Urothelium cell line (cell line): ENCODE measurements around the gene CHCHD6.

Experiments used
- DNase-seq: peaks from one replicate; pipeline ENCODE4 v3.0.0; 2011; ENCODE audit warnings: low spot score, mixed read lengths
- FAIRE-seq: peaks from 2 replicates; lab custom pipeline; 2011; peaks lifted over from hg19 to GRCh38; lab: Jason Lieb, UNC

Gene CHCHD6

GRCh38 chr3:126703512-126704493 lies at the start of gene CHCHD6:
Gene CHCHD6 (plus strand): TSS chr3:126704240. CDS start chr3:126704313, 73 bp downstream.
- peak; percentile 96 for FAIRE-seq
- DNase-seq, result peak; percentile 99

GRCh38 chr3:126654571-126655383 lies 49.3 kb upstream of the CHCHD6 start, which contains the start of gene TXNRD3:
Gene TXNRD3 (minus strand): TSS chr3:126655124.
- DNase-seq, result peak; percentile 89
- FAIRE-seq, result peak; percentile 82

- FAIRE-seq (no peak), DNase-seq (no peak)
These were observed 48.2 kb upstream of the CHCHD6 start for GRCh38 chr3:126655887-126656286.

- DNase-seq, result no peak
- FAIRE-seq, result no peak
These were observed 47.5 kb upstream of the CHCHD6 start for GRCh38 chr3:126656371-126657134.

GRCh38 chr3:126657901-126658300 lies 46.1 kb upstream of the CHCHD6 start:
- DNase-seq, result no peak
- FAIRE-seq, result no peak

- DNase-seq (no peak), FAIRE-seq (no peak)
These were observed 45.5 kb upstream of the CHCHD6 start for GRCh38 chr3:126658584-126658983.

GRCh38 chr3:126659915-126660886 lies 43.8 kb upstream of the CHCHD6 start:
- FAIRE-seq (peak; percentile 40), DNase-seq (no peak)

GRCh38 chr3:126661532-126662364 lies 42.3 kb upstream of the CHCHD6 start:
- FAIRE-seq (no peak), DNase-seq (no peak)

- DNase-seq (no peak), FAIRE-seq (no peak)
These were observed 40.8 kb upstream of the CHCHD6 start for GRCh38 chr3:126663257-126663656.

GRCh38 chr3:126663750-126664149 lies 40.3 kb upstream of the CHCHD6 start:
- FAIRE-seq (no peak), DNase-seq (no peak)

GRCh38 chr3:126664591-126665214 lies 39.3 kb upstream of the CHCHD6 start:
- DNase-seq, result no peak
- FAIRE-seq, result no peak

GRCh38 chr3:126665221-126665936 lies 38.7 kb upstream of the CHCHD6 start:
- DNase-seq, result no peak
- FAIRE-seq, result no peak

- no peak for DNase-seq
- no peak for FAIRE-seq
These were observed 37.9 kb upstream of the CHCHD6 start for GRCh38 chr3:126665959-126666657.

GRCh38 chr3:126666658-126667528 lies 37.1 kb upstream of the CHCHD6 start:
- DNase-seq (no peak), FAIRE-seq (no peak)

- FAIRE-seq (no peak), DNase-seq (no peak)
These were observed 36.2 kb upstream of the CHCHD6 start for GRCh38 chr3:126667631-126668449.
